ENCODE data around the gene RTN1.

GRCh38 chr14:59632381-59632780 is 238.2 kb downstream of the RTN1 start:
- TF ChIP-seq CTCF (IDR thresholded peaks at IDR 0.05; ENCODE audit: control extremely low read depth in 1 of 3, insufficient read depth in 1 of 3, low read depth in 1 of 3, low read length in 3 of 3), result peak; percentile 66 to 88 (median 87)
- TF ChIP-seq MAX (IDR thresholded peaks at IDR 0.05), result no peak
- TF ChIP-seq BACH1 (IDR thresholded peaks at IDR 0.05; ENCODE audit: low read length), result no peak
- TF ChIP-seq NRF1 (IDR thresholded peaks at IDR 0.05; ENCODE audit: low read depth, low read length), result no peak
- no peak for TF ChIP-seq BCL11A (IDR thresholded peaks at IDR 0.05; ENCODE audit: low read depth in 2 of 2, low read length in 2 of 2)

All from H1 (cell line).